IPS DF 19.7 (cell line): ENCODE data around the gene PIK3C3.
"Not testable (repeated sequence)": the region's sequence is repeated elsewhere in the genome, so short reads cannot be mapped to it uniquely, and the experiment has no call there.

Experiments
- DNase-seq: peaks from one replicate; pipeline ENCODE4 v3.0.0-alpha.2; 2013; ENCODE audit warnings: low read depth, low spot score

The PIK3C3 gene

GRCh38 chr18:42024131-42024530, 69.1 kb downstream of the PIK3C3 start:
- no peak for DNase-seq

GRCh38 chr18:42025491-42025890, 70.5 kb downstream of the PIK3C3 start:
- DNase-seq, result no peak

- no peak for DNase-seq
These were observed 71.1 kb downstream of the PIK3C3 start for GRCh38 chr18:42025974-42026625.

- DNase-seq, result no peak
These were observed 73.3 kb downstream of the PIK3C3 start for GRCh38 chr18:42028247-42028832.

- no peak for DNase-seq
These were observed 74.1 kb downstream of the PIK3C3 start for GRCh38 chr18:42029092-42029491.

GRCh38 chr18:42030586-42031182, 75.7 kb downstream of the PIK3C3 start:
- DNase-seq, result no peak

GRCh38 chr18:42032447-42032846, 77.4 kb downstream of the PIK3C3 start:
- DNase-seq, result no peak

- DNase-seq, result no peak
These were observed 78.2 kb downstream of the PIK3C3 start for GRCh38 chr18:42033137-42033810.

GRCh38 chr18:42038936-42039335, 83.9 kb downstream of the PIK3C3 start:
- no peak for DNase-seq

- DNase-seq, result no peak
These were observed 84.4 kb downstream of the PIK3C3 start for GRCh38 chr18:42039396-42039795.

- DNase-seq, result no peak
These were observed 86.8 kb downstream of the PIK3C3 start for GRCh38 chr18:42041793-42042192.

GRCh38 chr18:42045346-42045745, 90.3 kb downstream of the PIK3C3 start:
- DNase-seq, result no peak

GRCh38 chr18:42047721-42048120, 92.7 kb downstream of the PIK3C3 start:
- no peak for DNase-seq

GRCh38 chr18:42048158-42048557, 93.1 kb downstream of the PIK3C3 start:
- no peak for DNase-seq

- DNase-seq, result not testable (repeated sequence)
These were observed 94.5 kb downstream of the PIK3C3 start for GRCh38 chr18:42049536-42049935.

- no peak for DNase-seq
These were observed 96.4 kb downstream of the PIK3C3 start for GRCh38 chr18:42051411-42051810.

- no peak for DNase-seq
These were observed 97.2 kb downstream of the PIK3C3 start for GRCh38 chr18:42052122-42052708.

GRCh38 chr18:42053188-42053781, 98.3 kb downstream of the PIK3C3 start:
- DNase-seq, result no peak

GRCh38 chr18:42064109-42064508, 109.1 kb downstream of the PIK3C3 start:
- no peak for DNase-seq

- DNase-seq, result no peak
These were observed 112.5 kb downstream of the PIK3C3 start for GRCh38 chr18:42067518-42067917.

- DNase-seq, result no peak
These were observed 113.0 kb downstream of the PIK3C3 start for GRCh38 chr18:42068030-42068429.

GRCh38 chr18:42069036-42069435, 114.0 kb downstream of the PIK3C3 start:
- DNase-seq, result no peak
